PFSK-1 (cell line): ENCODE measurements around the gene LMO7.

ENCODE experiments used
- SIN3A ChIP-seq: IDR thresholded peaks from 2 replicates; pipeline ENCODE4 v1.6.1; 2012; ENCODE audit warnings: mild to moderate bottlenecking, low read length, moderate library complexity, borderline replicate concordance; ENCODE audit not compliant: insufficient read depth
- TAF1 ChIP-seq: IDR thresholded peaks from 2 replicates; pipeline ENCODE4 v1.6.1; 2012; ENCODE audit warnings: low read length, control low read depth, borderline replicate concordance; ENCODE audit not compliant: insufficient read depth

- TF ChIP-seq TAF1 (no peak), SIN3A (no peak)
These were observed 33.6 kb downstream of the LMO7 start for GRCh38 chr13:75669706-75670105.
